ENCODE data around the gene PPM1J. TPM values are rescaled to one million over a fixed set of nuclear protein-coding genes. Genes with fewer than 3 reads are reported as not detected.
A peak's percentile ranks its signal among the peaks of the same experiment; 100 is the strongest.

Gene PPM1J
- total and polyA plus RNA-seq, 9 of the 15 experiments (the other 6 are each of a cell fraction or from before 2014, with no cell fraction given): 0.25 to 10.5 (median 4.2) TPM

DNA sequence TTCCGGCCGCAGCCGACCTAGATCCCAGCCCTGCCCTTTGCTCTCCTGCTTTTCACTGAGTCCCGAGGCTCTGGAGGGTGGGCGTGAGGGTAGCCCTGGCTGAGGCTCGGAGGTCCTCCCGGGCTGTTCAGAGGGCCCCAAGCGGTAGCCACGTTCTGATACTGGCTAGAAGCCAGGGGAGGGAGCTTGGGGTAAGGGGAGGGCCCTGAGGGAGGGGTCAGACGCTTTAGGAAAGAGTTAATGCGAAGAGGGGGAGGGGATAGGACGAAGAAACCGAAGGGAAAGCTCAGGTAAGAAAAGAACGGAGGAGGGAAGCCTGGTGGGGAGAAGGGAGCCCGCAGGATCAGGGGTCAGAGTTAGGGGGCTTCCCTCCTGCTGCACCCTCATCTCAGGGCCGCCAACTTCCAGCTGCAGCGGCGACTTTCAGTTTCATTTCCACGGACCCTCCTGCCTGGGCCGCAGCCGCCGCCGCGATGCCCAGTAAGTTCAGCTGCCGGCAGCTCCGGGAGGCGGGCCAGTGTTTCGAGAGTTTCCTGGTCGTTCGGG is 40.6 kb downstream of the PPM1J start, which contains the start of gene MOV10:
Gene MOV10 (plus strand): TSS at position 220 of the 546 bp plus-strand sequence. CDS start 254 bp downstream, at position 474.
- FAIRE-seq (peak; percentile 75), ATAC-seq (peak; percentile 79), DNase-seq (ENCODE audit: extremely low read depth in 1 of 4, low spot score in 3 of 4) (peak; percentile 85 to 92 (median 90))
- no peaks in the 10 kb centered on the region for H3K27me3 ChIP-seq (ENCODE audit: control insufficient read depth in 2 of 2, insufficient read depth in 2 of 2, low read length in 2 of 2)
- H3K9me3 ChIP-seq (replicated peaks; ENCODE audit: control insufficient read depth, insufficient read depth, low read depth, low read length): no peaks in the 10 kb centered on the region
- H3K4me3 ChIP-seq: peak within 1 kb of the TSS; percentile 71
- peak within 1 kb of the TSS; percentile 89 for H2AFZ ChIP-seq (ENCODE audit: low read depth, low read length)
- H3K36me3 ChIP-seq (ENCODE audit: control insufficient read depth, insufficient read depth, low read length): peaks cover 46% of the 10 kb centered on the region
- H3K4me2 ChIP-seq (ENCODE audit: insufficient read depth, low read length): peak within 1 kb of the TSS; percentile 85
- H3K4me1 ChIP-seq (replicated peaks in 1 of 2; ENCODE audit: control insufficient read depth in 2 of 2, insufficient read depth in 2 of 2, low read length in 2 of 2): peaks cover 18 to 42% of the 10 kb centered on the region in 2 experiments
- H3K9ac ChIP-seq (ENCODE audit: insufficient read depth in 1 of 2, low read depth in 2 of 2, low read length in 2 of 2): peak within 1 kb of the TSS; percentile 87 to 98
- peak within 1 kb of the TSS; percentile 86 for H3K27ac ChIP-seq (ENCODE audit: extremely low read depth, low read depth, low read length)
- CTCF ChIA-PET (ENCODE audit: low intra/inter-chr PET ratio): interaction anchor here (0.7 kb wide), 1 partner anchor 16 kb away, joined by 3 read pairs; no protein-coding TSS in a partner anchor
- no peaks in the 10 kb centered on the region for H4K20me1 ChIP-seq (replicated peaks; ENCODE audit: control insufficient read depth, insufficient read depth, low read length)
- no peaks in the 10 kb centered on the region for H3K9me1 ChIP-seq (ENCODE audit: control insufficient read depth, insufficient read depth, low read length)
- POLR2A ChIA-PET: interaction anchor here (0.6 to 7.3 kb wide), 13 partner anchors 9 to 398 kb away, joined by 3 to 104 read pairs (median 6); partner anchors contain the start of gene LRIG2
- intact Hi-C loops (cut with micrococcal nuclease) (no loop called here), in situ Hi-C loops (cut with MboI) (no loop called here)
- peaks cover 50% of the 10 kb centered on the region for H3K79me2 ChIP-seq (ENCODE audit: control insufficient read depth, insufficient read depth, low read length)
- WGBS (ENCODE audit: insufficient coverage, low coverage, missing lambda C conversion rate): under 1% methylated on average over 27 of the region's 30 CpGs
- BruUV-seq (replicated peaks): TSS peak; percentile 73
- TF ChIP-seq ETV6 (IDR thresholded peaks at IDR 0.05; ENCODE audit: borderline replicate concordance in 1 of 2, low read depth in 2 of 2, low read length in 1 of 2): 0 out of 4 replicates have a peak, but pooled peaks of 1 of the 2 experiments have one; percentile 14
- no peak for TF ChIP-seq ETV6 (CRISPR knock-in tag; IDR thresholded peaks at IDR 0.05; ENCODE audit: borderline replicate concordance)
- peak; percentile 18 to 82; a peak in 2 of 4 replicates for TF ChIP-seq SIN3A (IDR thresholded peaks at IDR 0.05; ENCODE audit: borderline replicate concordance in 2 of 2, control insufficient read depth in 1 of 2, low read depth in 2 of 2, low read length in 2 of 2)
- TF ChIP-seq HNRNPL (IDR thresholded peaks at IDR 0.05; ENCODE audit: low read depth, low read length): no peak
- peak; percentile 61 for TF ChIP-seq BCOR (IDR thresholded peaks at IDR 0.05)
- no peak for TF ChIP-seq CREB1 (IDR thresholded peaks at IDR 0.05)
- no peak for TF ChIP-seq CREB1 (CRISPR knock-in tag; IDR thresholded peaks at IDR 0.05)
- TF ChIP-seq GABPA (tag; conservative IDR thresholded peaks at IDR 0.05; ENCODE audit: low read depth): peak; percentile 52
- TF ChIP-seq KDM1A (IDR thresholded peaks at IDR 0.05): peak in 1 of 2 experiments; percentile 72; a peak in 2 of 4 replicates
- peak; percentile 87 for TF ChIP-seq POLR2A (conservative IDR thresholded peaks at IDR 0.05)
- TF ChIP-seq EGR1 (conservative IDR thresholded peaks at IDR 0.05): peak; percentile 54
- TF ChIP-seq LARP7 (IDR thresholded peaks at IDR 0.05): peak; percentile 77; the same call in 1 of the 2 replicates
- TF ChIP-seq ZNF436 (CRISPR knock-in tag; IDR thresholded peaks at IDR 0.05): 0 out of 2 replicates have a peak, but pooled peaks have one; percentile 55
- TF ChIP-seq HSF4 (CRISPR knock-in tag; IDR thresholded peaks at IDR 0.05; ENCODE audit: borderline replicate concordance): no peak
- peak; percentile 36; the same call in 1 of the 2 replicates for TF ChIP-seq SMARCC2 (IDR thresholded peaks at IDR 0.05; ENCODE audit: low read depth)
- no peak for TF ChIP-seq NR3C1 (CRISPR knock-in tag; IDR thresholded peaks at IDR 0.05)
- no peak for TF ChIP-seq L3MBTL2 (IDR thresholded peaks at IDR 0.05)
- no peak for TF ChIP-seq KDM5B (IDR thresholded peaks at IDR 0.05; ENCODE audit: insufficient replicate concordance, low read depth, low read length)
- TF ChIP-seq KLF6 (CRISPR knock-in tag; IDR thresholded peaks at IDR 0.05; ENCODE audit: borderline replicate concordance): 0 out of 2 replicates have a peak, but pooled peaks have one; percentile 14
- peak; percentile 48; the same call in 1 of the 2 replicates for TF ChIP-seq LEF1 (IDR thresholded peaks at IDR 0.05)
- TF ChIP-seq SRF (CRISPR knock-in tag; IDR thresholded peaks at IDR 0.05): no peak
- peak; percentile 87 for TF ChIP-seq SUPT5H (IDR thresholded peaks at IDR 0.05)
- peak; percentile 74 for TF ChIP-seq E2F8 (IDR thresholded peaks at IDR 0.05; ENCODE audit: low read depth, partially characterized antibody)
